ENCODE results near the gene SHROOM3. TPM values are rescaled to one million over a fixed set of nuclear protein-coding genes. Genes with fewer than 3 reads are reported as not detected.

The SHROOM3 gene
- total RNA-seq, 2 donors from 2014 or later, result 18.1 to 21.8 TPM

GRCh38 chr4:76666944-76667532, 232.0 kb downstream of the SHROOM3 start:
- 90 to 100% methylated on average over 4 to 5 of the region's 5 CpGs for WGBS, 2 experiments (ENCODE audit: insufficient coverage in 1 of 2, insufficient read length in 1 of 2)
- TF ChIP-seq CTCF (conservative IDR thresholded peaks at IDR 0.05), result no peak
- H3K4me3 Mint-ChIP-seq, result no peak overlapping the region
- peaks cover 8% of the 10 kb centered on the region for H3K27me3 Mint-ChIP-seq (ENCODE audit: insufficient read depth)
- Histone ChIP-seq H3K4me1 (ENCODE audit: control insufficient read depth, insufficient read depth, low read length) (no peaks in the 10 kb centered on the region), H3K36me3 (ENCODE audit: control insufficient read depth, insufficient read depth, low read length) (no peaks in the 10 kb centered on the region), H3K9me3 (ENCODE audit: control insufficient read depth, low read length) (no peaks in the 10 kb centered on the region), H3K9ac (ENCODE audit: extremely low read depth, low read length, poor library complexity, severe bottlenecking) (no peak overlapping the region), H3K4me3 (ENCODE audit: low read length) (no peak overlapping the region), H3K27ac (ENCODE audit: low read depth, low read length) (no peak overlapping the region), H3K27me3 (ENCODE audit: control insufficient read depth, insufficient read depth, low read length, poor library complexity, severe bottlenecking) (no peaks in the 10 kb centered on the region)
- no peaks in the 10 kb centered on the region for H3K9me3 Mint-ChIP-seq
- no peak overlapping the region for H3K27ac Mint-ChIP-seq
- H3K4me1 Mint-ChIP-seq, result no peaks in the 10 kb centered on the region
- DNase-seq, result no peak
- no peaks in the 10 kb centered on the region for H3K36me3 Mint-ChIP-seq (ENCODE audit: low read depth)

GRCh38 chr4:76670631-76671030, 235.6 kb downstream of the SHROOM3 start:
- TF ChIP-seq CTCF (conservative IDR thresholded peaks at IDR 0.05), result no peak
- H3K36me3 ChIP-seq (ENCODE audit: control insufficient read depth, insufficient read depth, low read length), result no peaks in the 10 kb centered on the region
- H3K4me1 ChIP-seq (ENCODE audit: control insufficient read depth, insufficient read depth, low read length), result no peaks in the 10 kb centered on the region
- Mint-ChIP-seq H3K4me3 (no peak overlapping the region), H3K9me3 (no peaks in the 10 kb centered on the region), H3K27me3 (ENCODE audit: insufficient read depth) (peaks cover 3% of the 10 kb centered on the region), H3K4me1 (no peaks in the 10 kb centered on the region), H3K27ac (no peak overlapping the region), H3K36me3 (ENCODE audit: low read depth) (no peaks in the 10 kb centered on the region)
- 91 to 92% methylated on average over 2 of the region's 2 CpGs for WGBS, 2 experiments (ENCODE audit: insufficient coverage in 1 of 2, insufficient read length in 1 of 2)
- no peaks in the 10 kb centered on the region for H3K27me3 ChIP-seq (ENCODE audit: control insufficient read depth, insufficient read depth, low read length, poor library complexity, severe bottlenecking)
- DNase-seq, result no peak
- H3K9me3 ChIP-seq (ENCODE audit: control insufficient read depth, low read length), result no peaks in the 10 kb centered on the region
- H3K9ac ChIP-seq (ENCODE audit: extremely low read depth, low read length, poor library complexity, severe bottlenecking), result no peak overlapping the region
- no peak overlapping the region for H3K27ac ChIP-seq (ENCODE audit: low read depth, low read length)
- H3K4me3 ChIP-seq (ENCODE audit: low read length), result no peak overlapping the region

GRCh38 chr4:76673362-76673761, 238.3 kb downstream of the SHROOM3 start:
- Histone ChIP-seq H3K9me3 (ENCODE audit: control insufficient read depth, low read length) (no peaks in the 10 kb centered on the region), H3K27ac (ENCODE audit: low read depth, low read length) (no peak overlapping the region), H3K27me3 (ENCODE audit: control insufficient read depth, insufficient read depth, low read length, poor library complexity, severe bottlenecking) (no peaks in the 10 kb centered on the region), H3K36me3 (ENCODE audit: control insufficient read depth, insufficient read depth, low read length) (no peaks in the 10 kb centered on the region), H3K9ac (ENCODE audit: extremely low read depth, low read length, poor library complexity, severe bottlenecking) (no peak overlapping the region), H3K4me1 (ENCODE audit: control insufficient read depth, insufficient read depth, low read length) (no peaks in the 10 kb centered on the region), H3K4me3 (ENCODE audit: low read length) (no peak overlapping the region)
- TF ChIP-seq CTCF (conservative IDR thresholded peaks at IDR 0.05), result no peak
- 80 to 100% methylated on average over 1 of the region's 1 CpG for WGBS, 2 experiments (ENCODE audit: insufficient coverage in 1 of 2, insufficient read length in 1 of 2)
- no peak overlapping the region for H3K27ac Mint-ChIP-seq
- H3K36me3 Mint-ChIP-seq (ENCODE audit: low read depth), result no peaks in the 10 kb centered on the region
- no peaks in the 10 kb centered on the region for H3K4me1 Mint-ChIP-seq
- peaks cover 8% of the 10 kb centered on the region for H3K27me3 Mint-ChIP-seq (ENCODE audit: insufficient read depth)
- DNase-seq, result no peak
- H3K4me3 Mint-ChIP-seq, result no peak overlapping the region
- no peaks in the 10 kb centered on the region for H3K9me3 Mint-ChIP-seq

Data from endodermal cell (in vitro differentiated cells).